WTC11 (cell line): ENCODE measurements around the gene HLCS.

Experiments
- CTCF ChIP-seq: fragments of 200-600 bp; IDR thresholded peaks from 2 replicates; pipeline ENCODE4 v1.8.0; 2022; ENCODE audit warnings: antibody characterized with exemption
- TF ChIP-seq, protein P1 (sequence below): sonication (generic); formaldehyde crosslinking; IDR thresholded peaks from 2 replicates; pipeline ENCODE4 v1.8.0; 2022; ENCODE audit warnings: missing genetic modification reagents

GRCh38 chr21:36725793-36726386 lies 240.6 kb downstream of the HLCS start:
- no peak for TF ChIP-seq CTCF
- TF ChIP-seq, protein P1, sequence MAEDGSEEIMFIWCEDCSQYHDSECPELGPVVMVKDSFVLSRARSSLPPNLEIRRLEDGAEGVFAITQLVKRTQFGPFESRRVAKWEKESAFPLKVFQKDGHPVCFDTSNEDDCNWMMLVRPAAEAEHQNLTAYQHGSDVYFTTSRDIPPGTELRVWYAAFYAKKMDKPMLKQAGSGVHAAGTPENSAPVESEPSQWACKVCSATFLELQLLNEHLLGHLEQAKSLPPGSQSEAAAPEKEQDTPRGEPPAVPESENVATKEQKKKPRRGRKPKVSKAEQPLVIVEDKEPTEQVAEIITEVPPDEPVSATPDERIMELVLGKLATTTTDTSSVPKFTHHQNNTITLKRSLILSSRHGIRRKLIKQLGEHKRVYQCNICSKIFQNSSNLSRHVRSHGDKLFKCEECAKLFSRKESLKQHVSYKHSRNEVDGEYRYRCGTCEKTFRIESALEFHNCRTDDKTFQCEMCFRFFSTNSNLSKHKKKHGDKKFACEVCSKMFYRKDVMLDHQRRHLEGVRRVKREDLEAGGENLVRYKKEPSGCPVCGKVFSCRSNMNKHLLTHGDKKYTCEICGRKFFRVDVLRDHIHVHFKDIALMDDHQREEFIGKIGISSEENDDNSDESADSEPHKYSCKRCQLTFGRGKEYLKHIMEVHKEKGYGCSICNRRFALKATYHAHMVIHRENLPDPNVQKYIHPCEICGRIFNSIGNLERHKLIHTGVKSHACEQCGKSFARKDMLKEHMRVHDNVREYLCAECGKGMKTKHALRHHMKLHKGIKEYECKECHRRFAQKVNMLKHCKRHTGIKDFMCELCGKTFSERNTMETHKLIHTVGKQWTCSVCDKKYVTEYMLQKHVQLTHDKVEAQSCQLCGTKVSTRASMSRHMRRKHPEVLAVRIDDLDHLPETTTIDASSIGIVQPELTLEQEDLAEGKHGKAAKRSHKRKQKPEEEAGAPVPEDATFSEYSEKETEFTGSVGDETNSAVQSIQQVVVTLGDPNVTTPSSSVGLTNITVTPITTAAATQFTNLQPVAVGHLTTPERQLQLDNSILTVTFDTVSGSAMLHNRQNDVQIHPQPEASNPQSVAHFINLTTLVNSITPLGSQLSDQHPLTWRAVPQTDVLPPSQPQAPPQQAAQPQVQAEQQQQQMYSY = no peak
